ENCODE results near the gene PPY. TPM values are rescaled to one million over a fixed set of nuclear protein-coding genes. Genes with fewer than 3 reads are reported as not detected.
"Not testable (repeated sequence)": the region's sequence is repeated elsewhere in the genome, so short reads cannot be mapped to it uniquely, and the experiment has no call there.

Gene PPY
- total RNA-seq, 2 donors from 2014 or later = 0.49 TPM; not detected in 1

DNA sequence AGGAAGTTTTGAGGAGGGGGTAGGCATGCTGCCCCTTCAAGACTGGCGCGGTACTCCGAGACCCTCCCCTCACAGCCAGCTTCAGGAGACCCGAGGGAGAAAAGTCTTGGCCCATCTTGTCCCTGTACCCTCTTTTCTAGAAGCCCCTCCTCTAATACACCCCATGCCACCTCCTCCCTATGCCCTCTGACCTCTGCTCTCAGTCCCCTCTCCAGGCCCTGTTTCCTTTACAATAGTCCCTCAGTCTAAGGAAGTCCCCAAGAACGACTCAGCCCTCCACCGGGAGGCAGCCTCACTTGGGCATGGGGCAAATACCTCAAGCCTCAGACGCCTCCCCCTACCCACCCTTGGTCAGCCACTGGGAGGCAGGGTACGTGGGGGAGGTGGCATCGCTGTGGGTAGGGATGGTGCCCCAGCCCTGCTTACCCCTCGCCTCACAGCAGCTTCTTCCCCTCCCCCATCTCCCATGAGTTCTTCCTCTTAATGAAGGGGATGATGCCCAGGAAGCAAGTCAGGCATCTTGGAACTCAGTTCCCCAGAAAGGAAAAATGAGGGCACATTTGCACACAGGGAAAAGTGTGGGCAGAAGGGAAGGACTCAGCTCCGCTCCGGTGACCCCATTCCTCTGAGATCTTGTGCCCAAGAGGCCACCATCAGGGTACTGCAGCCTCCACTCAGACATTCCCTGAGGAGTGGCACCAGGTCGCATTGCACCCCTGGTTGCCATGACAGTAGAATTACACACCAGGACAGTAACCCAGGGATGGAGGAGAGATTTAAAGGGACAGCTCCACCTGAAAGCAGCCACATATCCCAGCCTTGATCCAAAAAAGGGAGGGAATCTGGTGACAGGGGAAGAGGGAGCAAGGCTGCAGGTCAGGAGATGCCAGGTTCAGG is 41.2 kb downstream of the PPY start:
- Histone ChIP-seq H3K4me3 (peak overlapping the region; percentile 34), H3K9ac (ENCODE audit: low read depth in 2 of 2, low read length in 2 of 2) (no peak overlapping the region), H3K27me3 (peaks cover 9% of the 10 kb centered on the region), H3K27ac (no peak overlapping the region), H3K36me3 (no peaks in the 10 kb centered on the region), H3K9me3 (no peaks in the 10 kb centered on the region), H3K4me1 (peaks cover 8% of the 10 kb centered on the region)
- intact Hi-C loops (cut with DNase I) = no loop called here
- DNase-seq = no peak
- TF ChIP-seq CTCF (IDR thresholded peaks at IDR 0.05) = no peak

- Histone ChIP-seq H3K9ac (ENCODE audit: low read depth in 2 of 2, low read length in 2 of 2) (peak overlapping the region in 1 of 2 donors; percentile 46), H3K4me1 (peaks cover 7% of the 10 kb centered on the region), H3K27ac (no peak overlapping the region), H3K9me3 (no peaks in the 10 kb centered on the region), H3K27me3 (peaks cover 1% of the 10 kb centered on the region), H3K4me3 (peak overlapping the region; percentile 34), H3K36me3 (no peaks in the 10 kb centered on the region)
- intact Hi-C loops (cut with DNase I) = no loop called here
- DNase-seq = peak; percentile 85
- no peak for TF ChIP-seq CTCF (IDR thresholded peaks at IDR 0.05)
Measured at GRCh38 chr17:43900183-43900857, 42.0 kb downstream of the PPY start.

- H3K4me1 ChIP-seq = peaks cover 7% of the 10 kb centered on the region
- intact Hi-C loops (cut with DNase I) = no loop called here
- H3K36me3 ChIP-seq = no peaks in the 10 kb centered on the region
- H3K4me3 ChIP-seq = no peak overlapping the region
- H3K9me3 ChIP-seq = no peaks in the 10 kb centered on the region
- H3K27ac ChIP-seq = no peak overlapping the region
- no peak overlapping the region for H3K9ac ChIP-seq (ENCODE audit: low read depth in 2 of 2, low read length in 2 of 2)
- H3K27me3 ChIP-seq = no peaks in the 10 kb centered on the region
- TF ChIP-seq CTCF (IDR thresholded peaks at IDR 0.05) = no peak
- no peak for DNase-seq
Measured at GRCh38 chr17:43898446-43898845, 43.8 kb downstream of the PPY start.

DNA sequence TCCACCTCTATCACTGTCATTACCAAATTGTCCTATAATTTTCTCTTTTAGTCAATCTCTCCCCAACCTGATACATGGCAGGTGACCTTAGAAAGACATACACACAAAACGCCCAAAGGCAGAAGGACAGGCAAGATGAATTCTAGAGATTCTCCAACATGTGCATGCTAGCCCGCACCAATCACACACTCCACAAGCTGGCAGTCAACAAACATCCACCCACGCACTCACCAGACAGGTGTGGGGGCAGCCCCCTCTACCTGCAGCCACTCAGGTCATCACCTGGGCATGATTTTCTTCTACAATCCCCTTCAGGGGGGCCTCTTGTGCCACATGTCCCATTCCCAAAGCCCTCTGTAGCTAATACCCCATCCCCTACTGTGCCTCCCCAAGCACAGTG is 44.4 kb downstream of the PPY start:
- peaks cover 7% of the 10 kb centered on the region for H3K4me1 ChIP-seq
- intact Hi-C loops (cut with DNase I) = no loop called here
- H3K9ac ChIP-seq (ENCODE audit: low read depth in 2 of 2, low read length in 2 of 2) = no peak overlapping the region
- H3K9me3 ChIP-seq = no peaks in the 10 kb centered on the region
- H3K27ac ChIP-seq = no peak overlapping the region
- H3K36me3 ChIP-seq = no peaks in the 10 kb centered on the region
- DNase-seq = no peak
- TF ChIP-seq CTCF (IDR thresholded peaks at IDR 0.05) = no peak
- H3K4me3 ChIP-seq = no peak overlapping the region
- H3K27me3 ChIP-seq = no peaks in the 10 kb centered on the region

GRCh38 chr17:43894494-43894893 is 47.8 kb downstream of the PPY start:
- H3K36me3 ChIP-seq; H3K27me3 ChIP-seq; H3K4me3 ChIP-seq; DNase-seq; H3K9me3 ChIP-seq; H3K27ac ChIP-seq; intact Hi-C loops (cut with DNase I); H3K9ac ChIP-seq (ENCODE audit: low read depth in 2 of 2, low read length in 2 of 2); H3K4me1 ChIP-seq: not testable (repeated sequence)

DNA sequence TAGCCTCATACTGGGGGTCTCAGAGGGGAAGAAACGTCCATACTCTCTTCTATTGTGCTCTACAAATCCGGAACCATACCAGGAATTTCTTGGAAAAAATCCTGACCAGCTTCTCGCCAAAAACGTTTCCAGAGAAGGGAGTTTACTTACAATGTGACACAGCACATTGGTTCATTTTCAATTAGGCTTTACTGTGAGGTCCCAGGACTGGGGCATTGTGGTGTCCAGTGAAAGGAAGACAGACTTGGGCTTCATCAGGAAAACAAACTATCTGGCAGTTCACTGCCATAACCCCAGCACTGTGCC is 49.7 kb downstream of the PPY start:
- Histone ChIP-seq H3K4me3 (no peak overlapping the region), H3K27ac (no peak overlapping the region), H3K36me3 (no peaks in the 10 kb centered on the region), H3K9me3 (no peaks in the 10 kb centered on the region), H3K27me3 (no peaks in the 10 kb centered on the region), H3K9ac (ENCODE audit: low read depth in 2 of 2, low read length in 2 of 2) (no peak overlapping the region), H3K4me1 (no peaks in the 10 kb centered on the region)
- TF ChIP-seq CTCF (IDR thresholded peaks at IDR 0.05) = no peak
- DNase-seq = no peak
- intact Hi-C loops (cut with DNase I) = no loop called here

Data from colonic mucosa (tissue), 4 donors.